C1 segment of cervical spinal cord (tissue), 14 donors: ENCODE results near the gene STX1B.

Experiments
- DNase-seq, 14 donors: peaks; one replicate each; lab custom pipeline; 2025; lab: John Stamatoyannopoulos, UW

STX1B gene

DNA sequence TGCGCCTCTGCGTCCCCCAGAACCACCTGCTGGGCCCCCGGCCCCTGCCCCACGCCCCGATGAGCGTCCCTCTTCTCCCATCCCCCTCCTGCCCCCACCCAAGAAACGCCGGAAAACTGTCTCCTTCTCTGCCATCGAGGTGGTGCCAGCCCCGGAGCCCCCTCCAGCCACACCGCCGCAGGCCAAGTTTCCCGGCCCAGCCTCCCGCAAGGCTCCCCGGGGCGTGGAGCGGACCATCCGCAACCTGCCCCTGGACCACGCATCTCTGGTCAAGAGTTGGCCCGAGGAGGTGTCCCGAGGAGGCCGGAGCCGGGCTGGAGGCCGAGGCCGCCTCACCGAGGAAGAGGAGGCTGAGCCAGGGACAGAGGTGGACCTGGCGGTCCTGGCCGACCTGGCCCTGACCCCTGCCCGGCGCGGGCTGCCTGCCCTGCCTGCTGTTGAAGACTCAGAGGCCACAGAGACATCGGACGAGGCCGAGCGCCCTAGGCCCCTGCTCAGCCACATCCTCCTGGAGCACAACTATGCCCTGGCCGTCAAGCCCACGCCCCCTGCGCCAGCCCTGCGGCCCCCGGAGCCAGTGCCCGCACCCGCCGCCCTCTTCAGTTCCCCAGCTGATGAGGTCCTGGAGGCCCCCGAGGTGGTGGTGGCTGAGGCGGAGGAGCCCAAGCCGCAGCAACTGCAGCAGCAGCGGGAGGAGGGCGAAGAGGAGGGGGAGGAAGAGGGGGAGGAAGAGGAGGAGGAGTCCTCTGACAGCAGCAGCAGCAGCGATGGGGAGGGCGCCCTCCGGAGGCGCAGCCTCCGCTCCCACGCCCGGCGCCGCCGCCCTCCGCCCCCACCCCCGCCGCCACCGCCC lies 31.0 kb downstream of the STX1B start:
- no peak for DNase-seq

DNA sequence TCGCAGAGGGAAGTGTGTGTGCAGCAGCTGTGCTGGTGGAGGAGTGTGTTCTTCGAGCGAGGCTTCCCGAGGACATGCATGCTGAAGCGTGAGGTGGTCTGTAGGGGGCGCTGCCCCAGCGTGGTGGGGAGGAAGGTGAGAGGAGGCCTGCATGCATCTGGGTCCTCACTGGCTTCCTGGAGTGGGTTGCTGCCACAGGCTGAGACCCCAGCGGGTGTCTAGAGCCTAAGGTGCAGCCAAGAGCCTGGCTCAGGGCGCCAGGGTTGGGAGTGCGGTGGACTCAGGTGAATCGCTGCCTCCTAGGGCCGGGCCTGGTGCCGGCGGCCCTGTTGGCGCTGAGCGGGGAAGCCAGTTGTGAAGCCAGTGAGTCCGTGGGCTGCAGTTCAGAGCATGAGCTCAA lies 32.9 kb downstream of the STX1B start:
- DNase-seq = no peak

DNA sequence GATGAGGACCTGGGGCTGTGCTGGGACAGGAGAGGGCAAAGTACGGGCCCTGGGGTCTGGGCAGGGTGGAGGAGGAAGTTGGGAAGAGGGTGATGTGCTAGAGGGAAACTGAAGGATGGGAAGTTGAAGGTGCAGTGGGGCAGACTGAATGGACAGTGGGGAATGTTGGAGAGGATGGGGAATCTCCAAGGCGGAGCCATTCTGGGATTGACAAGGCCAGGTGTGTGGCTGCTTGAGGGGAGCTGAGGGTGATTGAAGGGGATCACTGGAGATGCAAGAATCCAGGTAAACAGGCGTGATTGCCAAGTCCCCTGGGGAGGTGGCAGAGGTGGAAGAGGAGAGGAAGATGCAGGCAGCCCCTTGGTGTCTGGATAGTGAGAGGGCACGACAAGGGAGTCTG lies 34.0 kb downstream of the STX1B start:
- DNase-seq = no peak

DNA sequence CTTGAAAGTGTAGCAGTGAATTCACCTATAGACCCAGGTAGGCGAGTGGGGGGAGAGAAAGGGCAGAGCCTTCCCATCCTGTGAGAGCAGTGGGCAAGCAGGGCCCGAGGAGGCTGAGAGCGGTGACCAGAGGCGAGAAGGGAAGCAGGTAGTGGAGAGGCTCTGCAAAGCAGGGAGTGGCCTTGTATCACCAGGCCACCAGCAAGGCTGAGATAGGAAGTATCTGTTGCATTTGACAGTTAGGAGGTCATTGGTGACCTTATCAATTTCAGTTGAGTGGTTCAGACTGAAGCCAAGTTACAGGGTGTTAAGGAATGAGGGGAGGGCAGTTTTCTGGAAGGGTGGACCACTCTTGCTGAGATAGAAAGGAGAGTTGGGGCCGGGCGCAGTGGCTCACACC lies 36.1 kb downstream of the STX1B start:
- DNase-seq = no peak

DNA sequence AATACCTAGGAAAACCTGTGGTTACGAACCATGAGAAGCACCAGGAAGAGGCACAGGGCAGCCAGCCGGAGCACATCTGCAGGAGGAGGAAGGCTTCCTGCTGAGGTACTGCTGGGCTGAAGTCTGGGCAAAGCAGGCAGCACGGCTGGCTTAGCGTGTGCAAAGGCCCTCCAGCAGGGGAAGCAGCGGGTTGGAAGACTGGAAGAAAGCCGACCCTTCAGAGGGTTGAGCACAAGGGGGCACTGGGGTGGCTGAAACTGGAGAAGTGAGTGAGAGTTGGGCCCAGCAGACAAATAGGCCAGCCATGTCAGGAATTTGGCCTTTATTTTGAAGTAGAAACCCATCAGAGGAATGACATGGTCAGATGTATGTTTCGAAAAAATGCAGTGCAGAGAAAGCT lies 37.6 kb downstream of the STX1B start:
- DNase-seq = no peak

DNA sequence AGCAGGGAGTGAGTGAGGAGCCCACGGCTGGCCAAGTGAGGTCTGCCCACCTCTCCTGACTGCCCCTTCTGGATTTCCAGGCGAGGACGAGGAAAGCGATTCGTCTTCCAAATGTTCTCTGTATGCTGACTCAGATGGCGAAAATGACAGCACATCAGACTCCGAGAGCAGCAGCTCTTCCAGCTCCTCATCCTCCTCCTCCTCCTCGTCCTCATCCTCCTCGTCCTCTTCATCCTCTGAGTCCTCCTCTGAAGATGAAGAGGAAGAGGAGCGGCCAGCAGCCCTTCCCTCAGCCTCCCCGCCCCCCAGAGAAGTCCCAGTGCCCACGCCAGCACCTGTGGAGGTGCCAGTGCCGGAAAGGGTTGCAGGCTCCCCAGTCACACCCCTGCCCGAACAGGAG lies 39.1 kb downstream of the STX1B start:
- DNase-seq = no peak

DNA sequence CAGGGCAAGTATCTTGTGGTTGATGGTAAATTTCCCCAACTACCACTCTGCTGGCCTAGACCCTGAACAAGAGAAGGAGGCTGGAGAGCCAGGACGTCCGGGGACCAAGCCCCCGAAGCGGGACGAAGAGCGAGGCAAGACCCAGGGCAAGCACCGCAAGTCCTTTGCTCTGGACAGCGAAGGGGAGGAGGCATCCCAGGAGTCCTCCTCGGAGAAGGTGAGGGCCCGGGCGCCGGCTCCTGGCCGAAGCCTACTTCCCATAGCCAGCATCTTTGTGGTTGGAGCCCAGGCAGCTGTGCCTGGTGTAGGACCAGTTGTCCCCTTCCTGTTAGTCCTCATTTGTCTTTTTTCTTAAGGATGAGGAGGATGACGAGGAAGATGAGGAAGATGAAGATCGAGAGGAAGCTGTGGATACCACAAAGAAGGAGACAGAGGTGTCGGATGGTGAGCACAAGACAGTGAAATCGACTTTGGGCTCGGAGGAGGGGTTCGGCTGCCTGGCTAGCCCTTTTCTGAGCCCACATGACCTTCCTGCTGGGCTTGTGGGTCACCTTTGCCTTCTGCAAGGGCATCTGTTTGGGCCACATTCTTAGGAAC lies 41.1 kb downstream of the STX1B start:
- no peak for DNase-seq

DNA sequence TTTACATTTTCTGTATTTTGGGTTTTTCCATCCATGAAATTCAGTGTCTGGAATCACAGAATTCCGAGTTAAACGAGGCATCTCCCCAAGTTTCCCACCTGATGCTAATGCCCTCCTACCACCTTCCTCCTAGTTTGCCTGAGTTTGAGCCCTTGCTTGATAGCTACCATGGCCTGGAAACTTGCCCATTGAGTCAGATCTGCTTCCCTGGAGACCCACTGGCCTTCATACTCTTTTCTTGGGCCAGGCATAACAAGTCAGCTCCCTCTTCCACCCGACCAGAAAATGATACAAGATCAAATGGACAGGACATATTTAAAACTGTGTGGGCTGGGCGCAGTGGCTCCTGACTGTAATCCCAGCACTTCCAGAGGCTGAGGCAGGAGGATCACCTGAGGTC lies 42.6 kb downstream of the STX1B start:
- DNase-seq = no peak

DNA sequence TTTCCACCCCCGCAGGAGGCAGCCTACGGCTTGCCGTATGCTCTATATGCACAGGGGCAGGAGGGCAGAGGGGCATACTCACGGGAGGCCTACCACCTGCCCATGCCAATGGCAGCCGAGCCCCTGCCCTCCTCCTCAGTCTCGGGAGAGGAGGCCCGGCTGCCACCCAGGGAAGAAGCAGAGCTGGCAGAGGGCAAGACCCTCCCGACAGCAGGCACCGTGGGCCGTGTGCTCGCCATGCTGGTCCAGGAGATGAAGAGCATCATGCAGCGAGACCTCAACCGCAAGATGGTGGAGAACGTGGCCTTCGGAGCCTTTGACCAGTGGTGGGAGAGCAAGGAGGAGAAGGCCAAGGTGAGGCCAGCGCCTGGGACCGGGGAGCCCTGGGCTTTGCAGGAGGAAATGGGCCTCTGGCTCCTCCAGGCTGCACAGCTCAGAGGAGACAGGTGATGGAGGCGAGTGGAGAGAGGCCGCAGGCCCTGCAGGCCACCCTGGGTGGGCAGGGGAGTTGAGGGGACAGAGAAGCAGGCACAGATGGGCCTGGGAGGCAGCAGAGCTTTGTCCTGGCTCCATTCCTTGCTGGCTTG lies 44.3 kb downstream of the STX1B start:
- DNase-seq = no peak

DNA sequence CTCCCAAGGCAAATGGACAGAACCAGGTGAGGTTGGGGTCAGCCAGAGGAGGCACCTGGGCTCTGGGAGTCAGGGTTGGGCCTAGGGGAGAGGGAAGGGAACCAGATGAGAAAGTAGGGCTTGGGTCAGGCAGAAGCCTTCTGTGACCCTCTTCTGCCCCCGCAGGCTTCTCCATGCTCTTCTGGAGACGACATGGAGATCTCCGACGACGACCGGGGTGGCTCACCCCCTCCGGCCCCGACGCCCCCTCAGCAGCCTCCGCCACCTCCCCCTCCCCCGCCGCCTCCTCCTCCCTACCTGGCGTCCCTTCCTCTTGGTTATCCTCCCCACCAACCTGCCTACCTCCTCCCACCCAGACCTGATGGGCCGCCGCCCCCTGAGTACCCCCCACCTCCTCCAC lies 45.0 kb downstream of the STX1B start:
- DNase-seq = no peak

DNA sequence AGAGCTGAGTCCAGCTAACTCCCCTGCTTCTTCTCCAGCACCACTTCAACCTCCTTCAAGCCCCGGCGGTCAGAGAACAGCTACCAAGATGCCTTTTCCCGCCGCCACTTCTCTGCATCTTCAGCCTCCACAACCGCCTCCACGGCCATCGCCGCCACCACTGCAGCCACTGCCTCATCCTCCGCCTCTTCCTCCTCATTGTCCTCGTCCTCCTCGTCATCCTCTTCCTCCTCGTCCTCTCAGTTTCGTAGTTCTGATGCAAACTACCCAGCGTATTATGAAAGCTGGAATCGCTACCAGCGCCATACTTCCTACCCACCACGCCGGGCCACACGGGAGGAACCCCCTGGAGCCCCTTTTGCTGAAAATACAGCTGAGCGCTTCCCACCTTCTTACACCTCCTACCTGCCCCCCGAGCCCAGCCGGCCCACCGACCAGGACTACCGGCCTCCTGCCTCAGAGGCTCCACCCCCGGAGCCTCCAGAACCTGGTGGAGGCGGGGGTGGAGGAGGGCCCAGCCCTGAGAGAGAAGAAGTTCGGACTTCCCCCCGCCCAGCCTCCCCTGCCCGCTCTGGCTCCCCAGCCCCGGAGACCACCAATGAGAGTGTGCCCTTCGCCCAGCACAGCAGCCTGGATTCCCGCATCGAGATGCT lies 45.7 kb downstream of the STX1B start:
- DNase-seq = no peak

DNA sequence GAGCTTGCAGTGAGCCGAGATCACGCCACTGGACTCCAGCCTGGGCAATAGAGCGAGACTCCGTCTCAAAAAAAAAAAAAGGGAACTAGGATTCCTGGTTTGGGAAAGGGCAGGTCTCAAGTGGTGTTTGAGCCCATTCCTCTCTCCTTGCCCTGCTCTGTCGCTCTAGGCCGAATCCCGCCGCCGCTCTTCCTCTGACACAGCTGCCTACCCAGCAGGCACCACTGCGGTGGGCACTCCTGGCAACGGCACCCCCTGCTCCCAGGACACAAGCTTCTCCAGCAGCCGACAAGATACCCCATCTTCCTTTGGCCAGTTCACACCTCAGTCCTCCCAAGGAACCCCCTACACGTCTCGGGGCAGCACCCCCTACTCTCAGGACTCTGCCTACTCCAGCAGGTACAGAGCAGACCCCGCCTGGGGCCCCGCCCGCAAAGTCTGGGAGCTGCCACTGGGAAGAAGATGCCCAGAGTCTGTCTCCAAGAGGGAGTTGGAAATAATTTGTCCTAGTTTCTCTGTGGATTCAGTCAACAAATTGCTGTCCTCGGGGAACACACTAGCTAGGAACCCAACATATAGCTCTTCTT lies 46.4 kb downstream of the STX1B start:
- no peak for DNase-seq

DNA sequence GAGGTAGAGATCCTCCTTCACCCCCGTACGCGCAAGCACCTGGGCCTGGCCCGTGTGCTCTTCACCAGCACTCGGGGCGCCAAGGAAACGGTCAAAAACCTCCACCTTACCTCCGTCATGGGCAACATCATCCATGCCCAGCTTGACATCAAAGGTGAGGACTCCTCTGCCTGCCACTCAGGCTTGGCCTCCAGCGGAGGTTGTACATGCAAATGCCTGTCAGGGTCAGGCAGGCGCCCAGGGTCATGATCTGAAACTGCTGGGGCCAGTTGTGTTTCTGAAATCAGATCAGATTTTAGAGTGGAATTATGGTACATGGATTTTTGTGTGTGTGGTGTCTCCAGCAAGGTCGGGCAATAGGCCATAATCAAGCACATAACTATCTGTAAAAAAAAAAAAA lies 49.1 kb downstream of the STX1B start:
- DNase-seq = no peak

DNA sequence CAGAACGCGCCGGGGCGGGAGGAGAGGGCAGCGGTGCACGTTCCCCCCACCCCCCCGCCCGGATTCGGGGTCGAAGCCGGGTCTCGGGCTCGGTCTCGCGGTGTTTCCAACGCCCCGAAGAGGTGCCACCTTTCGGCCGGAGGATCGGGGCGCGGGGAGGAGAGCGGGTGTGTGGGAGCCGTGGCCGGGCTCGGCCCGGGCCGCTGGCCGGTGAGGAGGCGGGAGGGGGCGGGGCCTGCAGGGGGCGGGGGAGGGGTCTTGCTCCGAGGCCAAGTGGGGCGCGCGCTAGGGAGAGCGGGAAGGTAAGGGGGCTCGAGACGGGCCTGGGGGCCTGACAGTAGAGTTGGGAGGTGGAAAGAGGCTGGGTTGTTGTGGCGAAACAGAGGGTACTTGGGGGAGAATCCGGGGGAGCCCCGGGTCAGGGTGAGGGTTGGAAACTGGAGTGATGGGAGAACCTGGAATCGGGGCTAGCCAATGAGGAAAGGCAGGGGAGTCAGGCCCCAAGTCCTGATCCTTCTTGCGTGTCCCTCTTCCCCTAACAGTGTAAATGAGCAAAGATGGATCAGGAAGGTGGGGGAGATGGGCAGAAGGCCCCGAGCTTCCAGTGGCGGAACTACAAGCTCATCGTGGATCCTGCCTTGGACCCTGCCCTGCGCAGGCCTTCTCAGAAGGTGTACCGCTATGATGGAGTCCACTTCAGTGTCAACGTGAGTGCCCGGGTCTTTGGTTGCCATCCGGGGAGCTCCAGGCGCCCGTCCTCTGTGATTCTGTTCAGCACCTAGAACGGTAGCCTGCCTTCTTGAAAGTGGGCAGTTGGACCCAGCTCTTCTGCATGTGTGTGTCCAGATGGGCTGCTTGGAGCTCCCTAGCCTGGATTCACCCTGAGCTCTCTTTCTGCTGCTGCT lies 52.0 kb downstream of the STX1B start:
- peak in 7 of 14 donors; percentile 32 to 85 (median 63) for DNase-seq

DNA sequence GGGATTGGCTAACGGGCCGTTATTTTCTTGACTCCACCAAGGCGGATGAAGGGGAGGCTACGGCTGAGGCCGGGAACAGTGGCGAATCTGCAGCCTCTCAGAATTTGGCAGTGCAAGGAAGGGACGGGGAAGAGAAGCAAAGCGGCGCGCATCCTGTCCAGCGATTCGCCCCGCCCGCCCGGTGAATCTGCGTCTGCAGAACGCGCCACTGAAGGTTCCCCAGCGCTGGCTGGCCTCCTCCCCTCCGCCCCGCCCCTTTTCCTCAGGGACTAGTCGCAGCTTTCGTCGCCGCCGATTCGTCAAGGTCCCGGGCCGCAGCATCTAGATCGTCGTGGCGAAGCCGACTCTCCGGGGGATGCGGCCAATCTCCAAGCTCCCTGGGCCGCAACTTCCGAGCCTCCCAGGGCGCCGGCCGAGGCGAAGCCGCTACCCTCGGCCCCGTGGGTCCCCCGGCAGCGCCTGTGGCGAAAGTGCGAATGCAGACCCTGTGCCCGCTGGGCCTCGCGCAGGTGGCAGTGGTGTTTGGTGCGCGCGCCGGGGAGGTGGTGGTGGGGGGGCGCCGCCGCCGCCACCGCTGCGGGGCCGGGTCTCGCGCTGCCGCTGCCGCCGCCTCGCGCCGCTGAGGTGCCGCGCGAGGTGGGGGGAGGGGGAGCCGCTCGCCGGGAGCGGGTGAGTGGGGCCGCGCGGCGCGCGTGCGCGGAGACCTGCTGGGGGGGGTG lies 52.8 kb downstream of the STX1B start, which contains the start of gene SETD1A:
SETD1A (plus strand) TSS at position 299 of the 719 bp plus-strand sequence. CDS start 978 bp downstream, outside the sequence.
- DNase-seq = peak; percentile 79 to 98 (median 92)

DNA sequence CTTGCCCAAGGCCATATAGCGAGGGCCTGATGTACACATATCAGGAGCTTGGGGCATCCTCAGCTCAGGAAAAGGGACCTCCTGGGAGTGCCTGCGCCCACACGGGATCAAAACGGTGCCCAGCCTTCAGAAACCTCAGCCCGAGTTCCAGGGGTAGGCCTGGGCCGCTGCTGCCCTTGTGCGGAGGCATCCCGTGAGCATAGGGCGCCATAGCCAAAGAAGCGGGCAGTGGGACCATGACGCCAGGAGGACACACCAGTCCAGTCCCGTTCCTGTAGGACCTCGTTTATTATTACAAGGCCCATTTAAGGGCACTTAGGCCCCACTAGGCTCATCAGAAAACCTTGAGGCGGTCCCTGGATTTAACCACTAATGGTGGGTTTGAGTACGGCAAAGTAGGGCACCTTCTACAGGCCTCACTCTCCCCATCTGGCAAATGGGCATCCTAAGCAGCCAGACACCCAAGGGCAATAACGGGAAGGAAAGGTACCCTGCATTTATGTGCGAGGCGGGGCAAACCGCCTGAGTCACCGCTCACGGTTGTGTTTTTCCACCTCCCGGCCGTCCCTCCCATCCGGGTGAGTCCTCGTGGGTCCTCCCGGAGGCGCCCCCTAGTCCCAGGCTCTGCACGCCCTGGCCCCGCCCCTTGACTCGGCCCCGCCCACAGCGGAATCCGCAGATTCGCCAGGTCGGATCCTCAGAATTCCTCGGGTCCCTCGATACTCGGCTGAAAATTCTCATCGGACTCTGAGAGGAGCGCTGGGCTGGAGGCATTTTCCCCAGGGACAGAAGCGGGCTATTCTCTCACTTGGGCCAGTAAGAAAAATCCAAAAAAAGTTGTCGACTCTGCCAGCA lies 53.6 kb downstream of the STX1B start:
- peak in 13 of 14 donors; percentile 23 to 87 (median 79) for DNase-seq

DNA sequence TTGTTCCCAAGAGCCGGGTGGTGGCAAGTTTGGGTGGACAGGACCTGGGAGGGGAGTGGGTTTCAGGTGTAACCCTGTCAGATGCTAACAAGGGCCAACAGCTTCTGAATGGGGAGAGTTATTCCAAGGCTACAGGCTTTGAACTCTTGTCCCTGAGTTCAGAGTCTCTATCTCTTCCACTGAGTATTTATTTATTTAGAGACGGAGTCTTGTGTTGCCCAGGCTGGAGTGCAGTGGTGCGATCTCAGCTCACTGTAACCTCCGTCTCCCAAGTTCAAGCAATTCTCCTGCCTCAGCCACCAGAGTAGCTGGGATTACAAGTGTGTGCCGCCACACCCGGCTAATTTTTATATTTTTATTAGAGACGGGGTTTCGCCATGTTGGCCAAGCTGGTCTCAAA lies 55.4 kb downstream of the STX1B start:
- no peak for DNase-seq

DNA sequence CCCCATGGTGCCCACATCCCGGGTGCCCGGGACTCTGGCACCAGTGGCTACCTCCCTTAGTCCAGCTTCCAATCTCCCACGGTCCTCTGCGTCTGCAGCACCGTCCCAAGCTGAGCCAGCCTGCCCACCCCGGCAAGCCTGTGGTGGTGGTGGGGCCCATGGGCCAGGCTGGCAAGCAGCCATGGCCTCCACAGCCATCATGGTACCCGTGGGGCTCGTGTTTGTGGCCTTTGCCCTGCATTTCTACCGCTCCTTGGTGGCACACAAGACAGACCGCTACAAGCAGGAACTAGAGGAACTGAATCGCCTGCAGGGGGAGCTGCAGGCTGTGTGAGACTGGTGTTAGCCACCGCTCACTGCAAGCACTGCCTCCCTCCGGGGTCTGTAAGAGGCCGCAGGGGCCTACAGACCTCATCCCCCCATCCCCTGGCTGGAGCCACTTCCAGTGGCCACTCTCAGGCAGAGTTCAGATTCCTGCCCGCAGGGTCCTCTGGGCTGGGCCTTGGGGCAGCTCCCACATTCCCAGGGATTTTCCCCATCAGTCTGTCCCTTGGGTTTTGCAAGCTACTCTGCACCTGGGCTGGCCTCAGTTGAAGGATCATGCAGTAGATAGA lies 56.8 kb downstream of the STX1B start:
- peak in 12 of 14 donors; percentile 7 to 63 (median 29) for DNase-seq

DNA sequence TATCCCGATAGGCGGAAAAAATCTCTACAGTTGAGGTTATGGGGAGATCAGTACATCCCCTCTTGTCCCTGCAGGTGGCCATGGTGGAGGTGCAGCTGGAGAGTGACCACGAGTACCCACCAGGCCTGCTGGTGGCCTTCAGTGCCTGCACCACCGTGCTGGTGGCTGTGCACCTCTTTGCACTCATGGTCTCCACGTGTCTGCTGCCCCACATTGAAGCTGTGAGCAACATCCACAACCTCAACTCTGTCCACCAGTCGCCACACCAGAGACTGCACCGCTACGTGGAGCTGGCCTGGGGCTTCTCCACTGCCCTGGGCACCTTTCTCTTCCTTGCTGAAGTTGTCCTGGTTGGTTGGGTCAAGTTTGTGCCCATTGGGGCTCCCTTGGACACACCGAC lies 57.3 kb downstream of the STX1B start:
- no peak for DNase-seq
